ENCODE measurements around the gene AMDHD2. TPM values are rescaled to one million over a fixed set of nuclear protein-coding genes. Genes with fewer than 3 reads are reported as not detected.
A peak's percentile ranks its signal among the peaks of the same experiment; 100 is the strongest.

AMDHD2 gene
- total and polyA plus RNA-seq, 7 donors: 5.4 to 12.6 (median 9.4) TPM

- no peaks in the 10 kb centered on the region for H3K27me3 ChIP-seq (ENCODE audit: insufficient read depth in 3 of 3, low read length in 2 of 3)
- intact Hi-C loops (cut with DNase I): no loop called here
- H3K36me3 ChIP-seq (ENCODE audit: insufficient read depth in 1 of 2, low read depth in 1 of 2): no peaks in the 10 kb centered on the region
- peak overlapping the region; percentile 56 for H3K4me3 ChIP-seq
- H3K9me3 ChIP-seq: no peaks in the 10 kb centered on the region
- WGBS, 3 donors: 26 to 35% (median 28%) methylated on average over 13 of the region's 13 CpGs
- peak in 3 of 4 donors; percentile 3 to 14 (median 4) for ATAC-seq
- peaks cover 37% of the 10 kb centered on the region for H3K4me1 ChIP-seq
- no peak for TF ChIP-seq CTCF (IDR thresholded peaks at IDR 0.05)
- DNase-seq: no peak
- H3K27ac ChIP-seq: peak overlapping the region; percentile 89
Observed at GRCh38 chr16:2482249-2482648, 37.9 kb upstream of the AMDHD2 start.

GRCh38 chr16:2482708-2483534 lies 37.2 kb upstream of the AMDHD2 start:
- ATAC-seq (peak; percentile 86 to 94 (median 92)), DNase-seq (peak; percentile 78 to 87)
- H3K36me3 ChIP-seq (ENCODE audit: insufficient read depth in 1 of 2, low read depth in 1 of 2): no peaks in the 10 kb centered on the region
- no peaks in the 10 kb centered on the region for H3K9me3 ChIP-seq
- no peaks in the 10 kb centered on the region for H3K27me3 ChIP-seq (ENCODE audit: insufficient read depth in 3 of 3, low read length in 2 of 3)
- TF ChIP-seq CTCF (IDR thresholded peaks at IDR 0.05): no peak
- 23 to 30% (median 24%) methylated on average over 26 to 32 of the region's 32 CpGs for WGBS, 3 donors
- peak overlapping the region; percentile 89 for H3K27ac ChIP-seq
- peaks cover 38% of the 10 kb centered on the region for H3K4me1 ChIP-seq
- intact Hi-C loops (cut with DNase I): no loop called here
- H3K4me3 ChIP-seq: peak overlapping the region; percentile 56

GRCh38 chr16:2483939-2484897 lies 36.0 kb upstream of the AMDHD2 start:
- Histone ChIP-seq H3K9me3 (no peaks in the 10 kb centered on the region), H3K27me3 (ENCODE audit: insufficient read depth in 3 of 3, low read length in 2 of 3) (no peaks in the 10 kb centered on the region), H3K4me1 (peaks cover 38% of the 10 kb centered on the region), H3K4me3 (no peak overlapping the region), H3K27ac (peak overlapping the region; percentile 89), H3K36me3 (ENCODE audit: insufficient read depth in 1 of 2, low read depth in 1 of 2) (no peaks in the 10 kb centered on the region)
- intact Hi-C loops (cut with DNase I): no loop called here
- WGBS, 3 donors: 66 to 84% (median 71%) methylated on average over 15 to 16 of the region's 16 CpGs
- no peak for TF ChIP-seq CTCF (IDR thresholded peaks at IDR 0.05)
- ATAC-seq: no peak
- DNase-seq: no peak

- no peak for DNase-seq
- no peak for ATAC-seq
- H3K36me3 ChIP-seq (ENCODE audit: insufficient read depth in 1 of 2, low read depth in 1 of 2): no peaks in the 10 kb centered on the region
- H3K9me3 ChIP-seq: no peaks in the 10 kb centered on the region
- no peak for TF ChIP-seq CTCF (IDR thresholded peaks at IDR 0.05)
- peaks cover 38% of the 10 kb centered on the region for H3K4me1 ChIP-seq
- no peaks in the 10 kb centered on the region for H3K27me3 ChIP-seq (ENCODE audit: insufficient read depth in 3 of 3, low read length in 2 of 3)
- intact Hi-C loops (cut with DNase I): loop anchor here in 1 of 2 donors (5.0 kb wide), 1 partner anchor 328 kb away; the partner anchor contains the start of gene TRAF7
- no peak overlapping the region for H3K4me3 ChIP-seq
- 79 to 83% (median 81%) methylated on average over 13 of the region's 13 CpGs for WGBS, 3 donors
- peak overlapping the region; percentile 89 for H3K27ac ChIP-seq
Observed at GRCh38 chr16:2484898-2485508, 35.2 kb upstream of the AMDHD2 start.

Data from psoas muscle (tissue), 8 donors.